Eye (tissue), 1 donor: ENCODE results near the gene PPFIA2.

ENCODE experiments used
- DNase-seq: peaks from one replicate; pipeline ENCODE4 v3.0.0-alpha.2; 2015

Gene PPFIA2

DNA sequence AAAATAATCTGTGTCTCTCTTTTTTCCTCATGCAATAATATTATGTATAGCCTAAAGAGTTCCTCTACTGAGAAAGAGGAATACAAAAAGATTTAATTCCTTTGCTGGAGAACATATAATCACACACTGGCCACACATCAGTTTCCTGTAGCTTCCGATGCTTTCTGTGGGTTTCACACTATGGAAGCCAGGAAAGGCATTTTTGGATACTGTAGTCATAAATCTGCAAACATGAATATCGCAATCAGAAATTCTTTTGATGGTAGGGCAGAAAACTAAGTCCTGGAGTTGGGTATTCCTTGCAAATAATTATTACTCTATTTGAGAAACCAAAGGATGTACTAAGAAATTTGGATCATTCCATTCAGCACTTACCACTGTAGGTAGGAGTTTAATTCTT is 421.3 kb downstream of the PPFIA2 start:
- no peak for DNase-seq

DNA sequence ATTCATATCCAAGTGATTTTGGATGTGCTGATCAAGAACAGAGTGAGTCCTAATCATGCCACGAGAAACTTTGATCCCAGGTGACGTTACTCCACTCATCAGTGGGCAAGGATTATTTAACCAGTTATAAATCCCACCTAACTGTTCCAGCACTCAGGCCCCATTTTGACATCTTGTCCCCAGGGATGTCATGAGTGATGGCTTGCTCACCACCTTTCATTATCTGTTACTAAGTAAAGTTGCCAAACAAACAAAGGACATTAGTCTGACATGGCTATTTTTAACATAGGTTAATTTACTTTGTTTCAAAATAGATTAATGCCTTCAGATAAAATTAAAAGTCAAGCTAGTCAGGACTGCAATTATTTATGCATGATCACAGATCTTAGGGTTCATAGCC is 425.3 kb downstream of the PPFIA2 start:
- DNase-seq, result no peak

DNA sequence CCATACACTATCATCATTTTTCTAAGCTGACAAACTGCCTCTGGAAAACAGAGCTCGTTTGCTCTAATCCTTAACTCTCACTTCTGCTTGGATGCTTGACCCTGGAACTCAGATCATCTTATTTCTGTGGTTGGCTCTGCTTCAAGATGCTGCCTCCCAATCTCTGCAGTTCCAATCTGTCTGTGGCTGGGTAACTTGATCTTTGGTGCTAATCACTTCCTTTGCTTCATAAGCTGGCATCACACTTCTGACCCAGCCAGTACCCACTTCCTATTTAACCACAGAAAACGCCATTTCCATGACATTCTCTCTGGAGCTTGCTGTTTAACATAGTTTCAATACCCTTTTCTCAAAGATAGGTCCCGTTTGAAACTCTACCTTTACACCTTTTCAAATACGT is 427.1 kb downstream of the PPFIA2 start:
- DNase-seq, result no peak

DNA sequence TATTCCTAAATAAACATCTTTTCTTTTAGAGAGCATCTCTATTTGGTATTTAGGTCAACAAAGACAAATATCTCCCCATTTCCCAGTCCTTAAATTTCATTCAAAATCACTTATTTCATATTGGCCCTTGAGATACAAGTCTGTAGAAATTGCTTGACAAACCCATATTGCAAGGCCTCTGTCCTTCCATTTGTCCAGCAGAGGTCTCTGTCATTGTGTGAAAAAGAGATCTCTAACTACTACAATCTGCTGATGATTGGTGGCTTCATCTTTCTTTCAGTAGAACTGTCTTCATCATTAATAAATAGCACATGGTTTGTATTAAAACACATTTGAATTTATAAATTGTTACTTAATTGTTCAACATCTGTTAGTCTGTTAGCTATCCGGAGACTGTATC is 428.7 kb downstream of the PPFIA2 start:
- DNase-seq, result no peak

DNA sequence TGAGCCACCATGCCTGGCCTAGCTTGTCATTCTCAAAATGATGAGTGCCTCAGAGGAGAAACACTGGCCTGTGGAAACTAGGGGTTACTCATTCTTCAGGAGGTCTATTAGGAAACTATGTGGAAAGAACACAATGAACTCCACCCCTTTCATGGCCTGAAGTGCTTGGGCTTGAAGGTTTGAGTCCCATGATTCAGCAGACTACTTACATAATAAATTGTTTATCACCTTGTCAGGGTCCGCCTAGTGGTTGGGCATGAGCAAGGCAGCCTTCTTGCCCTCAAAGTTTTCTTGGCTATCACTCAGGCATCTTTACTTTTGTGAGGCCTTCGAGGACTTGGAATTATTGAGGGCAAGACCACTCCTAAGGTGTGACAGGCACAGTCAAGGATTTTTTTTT is 430.1 kb downstream of the PPFIA2 start:
- no peak for DNase-seq

DNA sequence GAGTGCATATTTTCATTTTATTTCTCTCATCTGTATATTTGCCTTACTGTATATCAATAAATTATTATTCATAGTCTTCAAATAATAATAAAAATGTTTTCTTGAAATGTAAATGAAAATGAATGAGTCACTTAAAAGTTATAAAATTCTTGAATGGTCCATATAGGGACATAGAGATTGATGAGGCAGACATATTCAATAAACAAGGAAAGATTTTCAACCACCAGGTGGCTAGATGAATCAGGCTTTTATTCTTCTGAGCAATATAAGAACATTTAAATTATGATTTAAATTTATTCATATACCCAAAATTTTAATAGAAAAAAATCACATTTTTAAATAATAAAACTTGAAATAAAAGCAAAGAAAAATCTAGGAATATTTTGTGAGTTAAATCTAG is 431.7 kb downstream of the PPFIA2 start:
- DNase-seq, result no peak

DNA sequence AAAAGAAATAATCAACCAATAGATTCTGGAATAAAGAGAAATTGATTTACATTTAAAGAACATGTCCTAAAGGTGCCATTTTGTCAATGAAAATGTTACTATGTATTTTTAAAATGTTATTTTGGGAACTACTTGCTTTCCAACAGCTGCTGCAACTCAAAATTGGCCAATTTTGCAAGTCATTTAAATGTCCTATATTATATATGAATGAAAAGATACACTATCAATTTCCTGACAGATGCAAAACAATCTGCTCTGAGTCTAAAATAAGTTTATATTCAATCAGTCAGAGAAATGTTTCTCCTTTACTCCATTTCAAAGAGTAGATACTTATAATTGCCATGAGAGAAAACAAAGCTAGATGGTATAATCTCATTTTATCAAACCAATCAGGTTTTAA is 434.1 kb downstream of the PPFIA2 start:
- no peak for DNase-seq

DNA sequence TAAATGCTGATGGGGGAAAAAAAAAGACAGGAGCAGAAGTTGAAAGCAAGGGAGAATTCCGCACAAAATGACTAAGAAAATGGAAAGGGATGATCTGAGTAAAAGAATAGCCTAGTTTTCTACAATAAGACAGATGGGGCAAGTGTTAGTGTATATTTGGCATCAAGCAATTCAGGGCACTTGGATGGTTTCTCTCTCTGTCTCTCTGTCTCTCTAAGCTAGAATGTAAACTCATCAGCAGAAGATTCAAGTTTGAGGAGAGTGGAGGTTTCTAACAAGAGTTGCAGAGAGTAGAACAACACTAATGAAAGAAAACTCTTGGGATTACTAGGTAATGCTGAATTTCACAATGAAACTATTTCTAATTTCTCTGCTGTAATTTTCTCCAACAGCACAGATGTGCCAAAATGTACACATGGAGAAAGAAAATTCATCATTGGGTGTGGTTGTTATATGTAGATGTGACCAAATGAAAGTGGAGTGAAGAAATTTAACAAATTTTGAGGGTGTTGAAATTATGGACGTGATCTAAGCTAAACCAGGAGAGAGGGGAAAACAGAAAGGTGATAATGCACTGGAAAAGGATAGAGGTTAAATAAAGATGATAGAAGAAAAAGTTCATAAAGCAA is 444.1 kb downstream of the PPFIA2 start:
- DNase-seq, result no peak

DNA sequence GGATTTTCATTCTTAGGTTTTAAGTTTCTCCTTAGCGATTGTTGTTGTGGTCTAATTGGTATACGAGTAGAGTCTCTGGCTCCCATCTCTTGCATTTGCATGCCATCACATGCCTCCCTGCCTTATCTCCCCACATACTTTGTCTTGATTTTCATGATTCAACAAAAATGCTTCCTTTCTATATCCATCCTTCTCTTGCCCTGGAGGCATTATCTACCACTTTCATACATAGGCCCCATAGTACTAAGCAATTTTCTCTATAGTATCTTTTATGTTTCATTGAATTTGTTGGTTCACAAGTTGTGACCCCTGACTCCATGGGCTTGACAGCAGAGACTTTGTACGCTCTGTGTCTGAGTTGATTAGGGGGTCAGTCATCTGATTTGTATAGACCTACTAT is 455.2 kb downstream of the PPFIA2 start:
- no peak for DNase-seq

DNA sequence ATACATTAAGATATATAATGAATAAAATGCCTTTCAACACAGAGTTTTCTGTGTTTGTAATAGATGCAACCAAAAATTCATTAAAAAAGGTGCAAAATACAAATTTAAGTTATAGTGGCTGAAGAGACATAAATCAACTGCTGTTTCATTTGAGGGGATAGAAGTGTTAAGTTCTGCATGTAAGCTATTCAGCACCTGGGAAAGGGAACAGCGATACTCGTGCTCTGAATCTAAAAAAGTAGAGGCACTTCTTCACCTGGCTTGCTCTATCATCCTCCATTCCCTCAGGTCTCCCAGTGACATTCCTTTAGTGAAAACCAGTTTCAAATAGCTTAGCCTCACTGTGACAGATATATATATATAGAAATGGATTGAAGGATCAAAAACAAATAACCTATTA is 458.7 kb downstream of the PPFIA2 start:
- peak; percentile 14 for DNase-seq

DNA sequence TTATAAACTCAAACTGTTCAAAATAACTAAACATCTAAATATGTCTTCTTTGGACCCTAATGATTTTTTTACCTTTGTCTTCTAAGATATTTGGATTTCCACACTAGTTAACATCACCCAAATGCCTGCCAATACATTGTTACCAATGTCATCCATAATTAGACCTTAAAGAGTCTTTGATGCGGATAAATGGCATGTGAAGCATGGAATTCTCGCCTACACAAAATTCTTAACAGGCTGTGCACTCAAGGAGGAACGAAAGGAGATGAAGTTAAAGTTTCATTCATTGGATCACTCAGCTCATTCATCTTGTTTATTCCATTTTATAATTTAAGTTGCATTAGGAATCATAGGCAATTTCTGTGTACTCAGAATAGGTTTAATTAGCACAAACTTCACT is 461.5 kb downstream of the PPFIA2 start:
- DNase-seq, result peak; percentile 81

DNA sequence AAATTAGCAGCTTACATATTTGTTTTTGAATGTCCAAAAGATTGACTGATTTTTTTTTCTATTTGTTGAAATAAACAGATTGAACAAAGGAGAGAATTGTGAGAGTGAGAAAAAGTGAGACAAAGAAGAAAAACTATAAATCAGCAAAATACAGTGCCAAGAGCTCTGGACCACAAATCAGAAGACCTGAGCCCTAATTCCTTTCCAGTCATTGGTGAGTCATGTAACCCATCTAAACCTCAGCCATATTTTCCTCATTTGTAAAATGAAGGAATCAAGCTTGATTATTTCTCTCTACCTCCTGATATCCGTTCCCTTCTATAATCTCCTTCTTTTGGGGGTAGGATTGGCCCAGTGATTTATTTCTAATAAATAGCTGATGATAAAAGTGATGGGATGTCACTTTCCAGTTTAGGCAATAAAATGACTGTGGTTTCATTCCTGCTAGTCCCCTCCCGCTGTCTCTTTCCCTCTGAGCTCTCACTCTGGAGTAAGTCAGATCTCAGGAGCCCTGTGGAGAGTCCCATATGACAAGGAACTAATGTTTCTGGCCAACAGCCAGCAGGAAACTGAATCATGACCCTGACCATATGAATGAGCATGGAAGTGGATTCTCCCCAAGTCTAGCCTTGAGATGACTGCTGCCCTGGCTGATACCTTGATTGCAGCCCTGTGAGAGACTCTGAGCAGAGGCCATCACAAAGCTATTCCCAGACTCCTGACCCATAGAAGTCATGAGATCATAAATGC is 462.4 kb downstream of the PPFIA2 start:
- DNase-seq, result peak; percentile 52

DNA sequence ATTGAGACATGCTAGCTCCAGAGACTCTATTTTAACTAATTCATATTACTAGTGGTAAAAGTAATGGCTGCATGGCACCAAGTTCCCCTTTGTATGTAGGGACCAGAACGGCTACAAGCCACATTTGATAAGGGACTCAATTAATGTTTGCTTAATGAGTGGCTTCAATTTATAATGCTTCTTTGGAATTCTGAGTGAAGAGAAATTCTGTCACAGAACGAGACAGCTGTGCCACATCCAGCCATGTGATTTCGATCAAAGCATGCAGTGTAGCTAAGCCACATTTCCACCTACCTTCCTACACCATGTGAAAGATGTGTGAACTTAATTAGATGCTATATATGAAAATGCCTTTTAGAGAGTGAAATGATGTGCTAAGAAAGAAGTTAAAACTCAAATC is 463.9 kb downstream of the PPFIA2 start:
- peak; percentile 51 for DNase-seq

DNA sequence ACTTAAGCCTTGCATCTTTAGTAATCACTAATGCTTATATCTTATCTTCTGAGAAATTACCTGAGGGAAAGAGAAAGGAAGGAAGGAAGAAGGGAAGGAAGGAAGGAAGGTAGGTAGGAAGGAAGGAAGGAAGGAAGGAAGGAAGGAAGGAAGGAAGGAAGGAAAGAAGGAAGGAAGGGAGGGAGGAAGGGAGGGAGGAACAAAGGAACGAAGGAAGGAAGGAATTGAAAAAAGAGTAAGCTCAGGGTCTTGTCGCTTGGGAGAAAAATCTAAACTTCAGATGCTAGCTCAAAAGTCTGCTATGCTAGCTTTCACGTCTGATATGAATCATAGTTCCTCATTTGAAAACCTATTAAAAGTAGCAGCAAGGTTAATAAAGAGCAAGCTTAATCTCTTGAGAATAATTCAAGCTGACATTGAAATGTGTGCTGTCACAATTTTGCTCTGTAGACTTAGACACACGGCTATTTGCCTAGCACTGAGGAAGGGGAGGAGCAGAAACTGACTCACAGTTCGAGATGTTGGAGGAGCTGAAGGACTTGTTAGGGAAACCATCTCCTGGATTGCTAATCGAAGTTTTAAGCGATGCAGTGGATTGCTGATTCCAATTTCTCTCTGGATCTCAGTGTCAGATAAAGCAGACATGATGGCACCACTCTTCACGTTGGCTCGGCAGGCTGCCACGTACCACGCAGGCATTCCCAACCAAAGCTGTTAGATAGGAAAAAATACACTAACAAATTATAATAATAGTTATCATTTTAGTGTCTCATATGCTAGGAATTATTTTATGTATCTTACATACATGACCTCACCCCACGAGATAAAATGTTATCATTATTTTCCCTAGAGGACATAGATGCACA is 464.6 kb downstream of the PPFIA2 start:
- DNase-seq, result peak; percentile 88

DNA sequence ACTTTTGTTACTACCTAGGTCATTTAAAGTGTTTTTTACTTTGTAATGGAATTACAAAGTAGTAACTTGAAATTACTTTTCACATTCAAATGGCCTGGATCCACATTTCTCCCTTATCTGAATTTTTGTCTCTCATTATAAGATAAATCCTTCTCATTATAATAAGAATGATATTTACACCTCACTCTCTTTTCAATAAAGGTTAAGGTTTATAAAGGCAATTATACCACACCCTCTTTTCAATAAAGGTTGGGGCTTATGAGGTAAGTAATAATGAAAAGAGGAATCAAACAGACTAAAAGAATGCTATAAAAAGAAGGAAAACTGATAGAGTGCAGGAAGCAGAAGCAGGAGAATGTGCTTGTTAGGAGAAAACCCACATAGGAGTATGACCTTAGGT is 470.5 kb downstream of the PPFIA2 start:
- DNase-seq, result no peak

DNA sequence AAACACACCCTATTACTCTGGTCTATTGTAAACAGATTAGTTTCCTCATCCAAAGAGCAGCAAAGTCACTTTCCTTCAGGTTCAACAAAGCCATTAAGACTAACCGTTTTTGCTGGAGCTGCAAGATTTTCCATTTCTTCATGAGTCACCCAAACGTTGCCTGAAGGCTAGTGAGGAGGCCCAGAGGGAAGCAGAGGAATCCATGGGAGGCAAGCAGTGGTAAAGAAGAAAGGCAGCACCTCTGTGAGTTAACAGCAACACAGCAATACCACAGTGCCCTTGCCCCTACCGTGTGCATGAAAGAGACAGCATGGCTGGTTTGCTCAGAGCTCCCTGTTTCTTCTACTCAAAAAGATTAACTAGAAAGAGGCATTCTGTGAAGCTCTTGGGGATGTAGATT is 475.0 kb downstream of the PPFIA2 start:
- DNase-seq, result no peak

DNA sequence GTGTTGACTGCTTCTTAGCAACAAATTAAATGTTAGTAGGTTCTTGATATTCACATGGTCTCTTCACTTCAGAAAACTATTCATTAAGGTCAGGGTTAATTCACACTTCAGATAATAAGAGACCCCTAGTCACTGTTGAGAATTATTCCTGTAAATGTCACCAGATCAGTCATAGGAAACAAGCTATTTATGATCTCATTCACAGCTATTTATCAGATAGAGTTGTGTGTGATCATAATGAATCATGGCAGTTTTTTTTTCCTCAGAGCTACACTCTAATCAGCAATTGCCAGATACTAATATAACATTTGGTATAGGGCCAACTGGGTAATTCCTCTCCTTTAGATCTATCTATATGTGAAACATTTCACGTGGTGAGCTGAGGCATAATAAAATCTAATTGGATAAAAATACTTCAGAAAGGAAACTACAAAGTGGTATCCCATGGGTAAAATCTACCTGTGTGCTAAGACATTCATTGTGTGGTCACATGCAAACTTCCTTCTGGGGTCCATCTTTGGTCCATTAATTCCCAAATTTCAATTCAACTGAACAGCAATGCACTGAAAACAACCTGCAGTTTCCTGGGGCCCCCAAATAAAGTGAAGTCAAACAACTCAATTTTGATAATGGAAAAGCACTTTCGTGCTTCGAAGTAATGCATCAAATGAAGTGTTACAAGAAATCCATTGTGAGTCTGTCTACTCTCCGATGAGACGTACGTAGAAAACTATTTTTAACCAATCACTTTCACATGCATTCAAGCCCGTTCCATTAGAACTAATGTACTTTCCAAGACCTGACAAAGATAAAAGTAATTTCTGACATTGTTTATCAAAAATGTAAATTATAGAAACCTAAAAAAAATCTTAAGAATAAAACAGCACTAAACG is 484.3 kb downstream of the PPFIA2 start:
- DNase-seq, result no peak

DNA sequence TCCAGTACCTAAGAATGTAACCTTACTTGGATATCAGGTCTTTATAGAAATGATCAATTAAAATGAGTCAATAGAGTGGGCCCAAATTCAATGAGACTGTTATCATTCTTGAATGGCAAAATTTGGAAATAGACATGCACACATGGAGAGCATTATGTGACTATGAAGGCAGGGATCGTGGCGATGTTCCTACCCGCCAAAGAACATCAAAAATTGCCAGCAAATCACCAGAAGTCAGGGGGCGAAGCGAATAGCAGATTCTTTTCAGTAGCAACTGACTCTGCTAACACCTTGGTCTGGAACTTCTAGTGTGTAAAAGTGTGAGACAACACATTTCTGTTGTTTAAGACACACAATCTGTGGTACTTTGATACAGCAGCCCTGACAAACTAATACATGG is 488.8 kb downstream of the PPFIA2 start:
- no peak for DNase-seq

DNA sequence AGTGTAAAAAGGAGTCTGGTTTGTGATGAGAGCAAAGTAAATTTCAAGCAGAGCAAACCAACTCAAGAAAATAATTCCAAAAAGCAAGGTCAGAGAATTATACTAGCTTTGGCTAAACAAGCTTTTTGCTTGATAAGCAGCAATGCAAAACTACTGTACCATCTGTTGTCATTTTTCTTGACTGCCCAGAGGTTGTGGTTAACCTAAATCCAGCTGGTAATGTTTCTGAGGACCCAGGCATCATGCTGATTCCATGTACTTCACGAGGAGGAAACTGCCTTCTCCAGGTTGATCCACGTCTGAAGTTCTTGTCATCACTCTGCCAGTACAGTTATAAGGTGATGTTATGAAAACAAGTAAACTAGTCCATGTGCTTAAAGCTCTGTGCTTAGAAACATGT is 496.1 kb downstream of the PPFIA2 start:
- DNase-seq, result no peak

DNA sequence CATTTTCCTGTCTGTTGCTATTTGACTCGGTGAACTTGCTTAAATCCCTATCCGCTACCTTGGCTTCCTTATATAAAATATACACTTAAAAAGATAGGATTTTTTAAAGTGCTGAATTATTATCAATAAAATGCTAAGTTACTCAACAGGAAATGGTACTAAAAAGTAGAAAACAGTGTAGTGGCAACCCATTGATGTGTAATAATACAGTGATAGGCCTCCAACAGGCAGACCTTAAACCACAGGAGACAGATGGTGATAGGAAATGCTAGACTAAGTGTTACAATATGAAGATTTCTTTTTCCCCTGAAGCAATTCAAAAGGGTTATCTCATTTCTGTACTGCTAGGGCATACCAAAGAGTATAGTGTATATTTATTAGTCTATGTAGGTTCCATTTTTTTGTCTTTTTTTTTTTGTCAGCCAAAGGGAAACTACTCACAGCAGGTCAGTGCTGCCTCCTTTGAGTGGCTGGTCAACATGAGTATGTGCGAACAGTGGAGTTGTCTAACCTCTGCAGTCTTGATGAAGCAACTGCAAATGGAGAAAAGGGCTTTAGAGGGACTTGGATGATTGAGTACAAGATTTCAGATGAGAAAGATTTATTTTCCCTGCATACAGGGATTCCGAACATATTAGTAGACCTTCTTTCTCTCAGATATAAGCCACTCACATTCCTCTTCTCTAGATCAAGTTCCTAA is 497.5 kb downstream of the PPFIA2 start:
- DNase-seq, result no peak

DNA sequence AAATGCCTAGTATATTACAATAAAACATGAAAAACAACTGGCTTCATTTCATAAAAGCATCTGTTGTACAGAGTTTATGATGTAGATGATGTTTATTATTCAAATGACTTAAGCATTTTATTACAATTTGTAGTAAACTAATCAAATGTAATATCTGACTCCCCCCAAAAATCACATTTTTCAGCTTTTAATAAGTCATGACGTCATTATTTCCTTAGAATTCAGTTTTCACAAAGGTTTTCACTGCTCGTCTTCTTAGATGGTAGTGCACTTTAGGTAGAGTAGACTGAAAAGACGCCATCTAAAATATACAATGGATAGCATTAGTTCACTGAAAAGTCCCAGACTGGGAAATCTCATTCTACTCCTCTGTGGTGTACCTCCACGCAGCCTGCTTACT is 499.8 kb downstream of the PPFIA2 start:
- no peak for DNase-seq

DNA sequence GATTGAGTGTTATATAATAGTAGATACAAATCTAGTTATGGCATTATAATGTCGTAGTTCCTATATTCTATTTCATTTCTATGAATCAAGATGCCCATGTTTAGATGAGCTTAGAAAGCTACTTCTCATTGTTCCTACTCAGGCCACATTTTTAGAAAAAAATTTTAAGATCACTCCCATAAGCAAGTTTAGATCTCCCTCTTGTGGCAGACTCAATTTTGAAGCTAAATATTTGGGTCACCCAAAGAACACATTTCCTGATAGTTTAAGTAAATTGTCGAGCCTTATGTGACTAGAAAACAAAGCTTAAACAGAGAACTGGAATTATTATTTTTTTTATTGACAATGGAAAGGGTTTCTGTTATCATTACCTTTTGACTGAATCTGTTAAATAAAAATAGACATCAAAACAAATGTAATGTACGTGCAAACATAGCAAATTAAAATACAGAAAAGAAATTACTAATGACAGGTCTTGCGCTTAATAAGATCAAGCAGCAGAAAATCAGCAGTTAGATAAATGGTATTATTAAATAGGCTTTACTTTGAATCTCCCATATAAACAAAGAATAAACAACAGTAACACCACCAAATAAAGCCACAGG is 501.1 kb downstream of the PPFIA2 start:
- peak; percentile 81 for DNase-seq
